Measurements from ENCODE around the gene PANX1.

The PANX1 gene

GRCh38 chr11:94129512-94130297 lies 1.1 kb downstream of the PANX1 start:
- peak; percentile 17 for DNase-seq (ENCODE audit: low spot score)

- no peak for DNase-seq (ENCODE audit: low spot score)
Observed at GRCh38 chr11:94130298-94131046, 1.8 kb downstream of the PANX1 start.

- no peak for DNase-seq (ENCODE audit: low spot score)
Observed at GRCh38 chr11:94131047-94131717, 2.5 kb downstream of the PANX1 start.

- DNase-seq (ENCODE audit: low spot score) = no peak
Observed at GRCh38 chr11:94131718-94132115, 3.1 kb downstream of the PANX1 start.

GRCh38 chr11:94132152-94132558 lies 3.5 kb downstream of the PANX1 start:
- no peak for DNase-seq (ENCODE audit: low spot score)

- no peak for DNase-seq (ENCODE audit: low spot score)
Observed at GRCh38 chr11:94132823-94133408, 4.3 kb downstream of the PANX1 start.

- no peak for DNase-seq (ENCODE audit: low spot score)
Observed at GRCh38 chr11:94133752-94134151, 5.1 kb downstream of the PANX1 start.

GRCh38 chr11:94134651-94135512 lies 6.2 kb downstream of the PANX1 start:
- DNase-seq (ENCODE audit: low spot score) = no peak

- no peak for DNase-seq (ENCODE audit: low spot score)
Observed at GRCh38 chr11:94139416-94139815, 10.8 kb downstream of the PANX1 start.

GRCh38 chr11:94140154-94140655 lies 11.6 kb downstream of the PANX1 start:
- DNase-seq (ENCODE audit: low spot score) = no peak

- no peak for DNase-seq (ENCODE audit: low spot score)
Observed at GRCh38 chr11:94141511-94142307, 13.1 kb downstream of the PANX1 start.

- DNase-seq (ENCODE audit: low spot score) = no peak
Observed at GRCh38 chr11:94142308-94143281, 14.0 kb downstream of the PANX1 start.

GRCh38 chr11:94144216-94144615 lies 15.6 kb downstream of the PANX1 start:
- DNase-seq (ENCODE audit: low spot score) = no peak

GRCh38 chr11:94144664-94145063 lies 16.0 kb downstream of the PANX1 start:
- DNase-seq (ENCODE audit: low spot score) = no peak

- DNase-seq (ENCODE audit: low spot score) = no peak
Observed at GRCh38 chr11:94145431-94145830, 16.8 kb downstream of the PANX1 start.

- DNase-seq (ENCODE audit: low spot score) = no peak
Observed at GRCh38 chr11:94145916-94146315, 17.3 kb downstream of the PANX1 start.

- DNase-seq (ENCODE audit: low spot score) = no peak
Observed at GRCh38 chr11:94147433-94147845, 18.8 kb downstream of the PANX1 start.

- no peak for DNase-seq (ENCODE audit: low spot score)
Observed at GRCh38 chr11:94148189-94148588, 19.5 kb downstream of the PANX1 start.

- DNase-seq (ENCODE audit: low spot score) = no peak
Observed at GRCh38 chr11:94149431-94150017, 20.9 kb downstream of the PANX1 start.

Measured in CD4-positive, alpha-beta T cell treated with Interleukin-15 for 4 hours (primary cell).